ENCODE data around the gene DTX1. TPM values are rescaled to one million over a fixed set of nuclear protein-coding genes. Genes with fewer than 3 reads are reported as not detected.

The DTX1 gene
- total and polyA plus RNA-seq, 2 donors (not counting 1 experiment from before 2014, with no cell fraction given), result 47.0 to 49.5 TPM

DNA sequence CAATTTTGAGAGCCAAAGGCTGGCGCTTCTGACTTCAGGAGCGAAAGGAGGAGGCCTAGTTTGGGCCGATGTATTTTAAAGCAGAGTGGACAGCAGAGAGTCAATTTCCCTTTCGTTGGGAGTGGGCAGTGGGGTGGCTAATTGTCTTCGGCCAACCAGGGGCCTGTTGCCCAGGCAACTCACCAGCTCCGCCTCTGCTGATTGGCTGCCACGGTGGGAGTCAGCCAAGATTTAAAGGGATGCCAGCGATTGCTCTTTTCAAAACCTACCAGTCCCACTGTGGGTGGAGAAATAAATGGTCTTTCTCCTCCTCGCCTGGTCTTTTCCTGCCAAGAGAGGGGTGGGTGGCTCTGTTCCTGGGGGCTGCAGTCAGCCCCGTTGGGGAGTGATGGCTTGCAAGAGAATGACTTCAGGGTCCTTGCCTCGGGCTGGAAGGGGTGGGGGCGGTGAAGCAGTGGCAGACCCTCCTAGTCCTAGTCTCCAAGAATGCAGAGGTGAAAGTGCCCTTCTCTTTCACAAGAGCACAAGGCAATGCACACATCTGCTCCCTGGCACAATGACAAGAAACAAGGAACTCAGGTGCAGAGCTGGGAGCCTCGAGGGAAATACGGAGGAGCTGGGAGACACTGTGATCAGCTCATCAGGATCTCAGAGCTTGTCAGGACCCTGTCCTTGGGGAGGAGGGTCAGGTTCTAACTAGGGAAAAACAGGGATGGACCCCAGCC lies 41.3 kb downstream of the DTX1 start:
- intact Hi-C loops (cut with micrococcal nuclease), result loop anchor here (1.0 to 5.0 kb wide), 5 partner anchors 50 to 196 kb away; no protein-coding TSS in a partner anchor
- peak; percentile 6 for ATAC-seq (ENCODE audit: low read depth)
- 66% methylated on average over 10 of the region's 14 CpGs for WGBS (ENCODE audit: insufficient coverage)
- Mint-ChIP-seq H3K27ac (no peak overlapping the region), H3K4me1 (peaks cover 20% of the 10 kb centered on the region), H3K4me3 (no peak overlapping the region), H3K27me3 (no peaks in the 10 kb centered on the region), H3K9me3 (ENCODE audit: insufficient read depth) (no peaks in the 10 kb centered on the region)
- no peak for TF ChIP-seq EZH2 (IDR thresholded peaks at IDR 0.05; ENCODE audit: borderline replicate concordance, insufficient read depth, low read depth, low read length, poor library complexity, severe bottlenecking)
- H3K9ac ChIP-seq (ENCODE audit: low read length), result no peak overlapping the region
- no peaks in the 10 kb centered on the region for H3K79me2 ChIP-seq (ENCODE audit: control insufficient read depth, insufficient read depth, low read length)
- ChIA-PET CTCF (interaction anchor here (0.6 to 14.5 kb wide), 22 partner anchors 9 to 198 kb away, joined by 3 to 359 read pairs (median 5); partner anchors contain the start of genes DTX1 and OAS2), POLR2A (no interaction called here)
- DNase-seq, result no peak
- no peaks in the 10 kb centered on the region for H3K9me3 ChIP-seq (ENCODE audit: control extremely low read depth in 1 of 3, control insufficient read depth in 2 of 3, insufficient read depth in 1 of 3, low read length in 2 of 3)
- peak overlapping the region; percentile 21 for H3K4me2 ChIP-seq (replicated peaks; ENCODE audit: low read depth, low read length, poor library complexity, severe bottlenecking)
- no peaks in the 10 kb centered on the region for H4K20me1 ChIP-seq (ENCODE audit: control insufficient read depth, insufficient read depth, low read length, poor library complexity, severe bottlenecking)
- no peak overlapping the region for H2AFZ ChIP-seq (ENCODE audit: insufficient read depth, low read depth, low read length, poor library complexity, severe bottlenecking)
- no peaks in the 10 kb centered on the region for H3K27me3 ChIP-seq (replicated peaks in 1 of 4; ENCODE audit: control extremely low read depth in 1 of 4, control insufficient read depth in 3 of 4, insufficient read depth in 4 of 4, low read length in 3 of 4)
- no peak overlapping the region for H3K27ac ChIP-seq (ENCODE audit: low read length in 2 of 2)
- peaks cover 0 to 18% of the 10 kb centered on the region in 2 experiments for H3K36me3 ChIP-seq (replicated peaks in 1 of 2; ENCODE audit: control extremely low read depth in 1 of 2, control insufficient read depth in 1 of 2, extremely low read depth in 1 of 2, insufficient read depth in 2 of 2, low read length in 1 of 2)
- no peak overlapping the region for H3K4me3 ChIP-seq (ENCODE audit: control extremely low read depth in 1 of 5, extremely low read depth in 1 of 5, insufficient read depth in 1 of 5, low read depth in 2 of 5, low read length in 4 of 5)
- peaks cover 11 to 26% of the 10 kb centered on the region in 2 donors for H3K4me1 ChIP-seq (ENCODE audit: control insufficient read depth in 2 of 2, insufficient read depth in 2 of 2, low read length in 2 of 2)

DNA sequence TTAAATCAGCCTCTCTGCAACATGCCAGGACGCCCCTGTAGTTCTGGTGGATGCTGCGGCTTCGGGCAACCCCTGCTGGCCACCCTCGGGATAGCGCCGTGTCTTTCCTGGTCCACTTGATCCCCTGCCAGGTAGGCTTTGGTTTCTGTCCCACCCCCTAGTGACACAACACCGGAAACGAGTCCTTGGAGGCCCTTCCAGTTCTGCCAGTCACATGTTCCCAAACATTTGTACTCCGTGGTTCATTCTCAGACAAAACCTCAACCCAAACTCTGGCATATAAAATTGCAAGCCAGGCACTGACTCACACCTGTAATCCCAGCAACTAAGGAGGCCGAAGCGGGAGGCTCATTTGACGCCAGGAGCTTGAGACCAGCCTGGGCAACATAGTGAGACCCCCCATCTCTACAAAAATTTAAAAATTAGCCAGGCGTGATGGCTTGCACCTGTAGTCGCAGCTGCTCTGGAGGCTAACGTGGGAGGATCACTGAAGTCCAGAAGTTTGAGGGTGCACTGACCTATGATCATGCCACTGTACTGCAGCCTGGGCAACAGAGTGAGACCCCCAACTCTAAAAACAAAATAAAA lies 42.0 kb downstream of the DTX1 start:
- Histone ChIP-seq H3K27ac (ENCODE audit: low read length in 2 of 2) (peak overlapping the region in 1 of 2 donors; percentile 15), H3K4me1 (ENCODE audit: control insufficient read depth in 2 of 2, insufficient read depth in 2 of 2, low read length in 2 of 2) (peaks cover 10 to 20% of the 10 kb centered on the region in 2 donors), H3K4me3 (ENCODE audit: control extremely low read depth in 1 of 5, extremely low read depth in 1 of 5, insufficient read depth in 1 of 5, low read depth in 2 of 5, low read length in 4 of 5) (no peak overlapping the region), H3K36me3 (replicated peaks in 1 of 2; ENCODE audit: control extremely low read depth in 1 of 2, control insufficient read depth in 1 of 2, extremely low read depth in 1 of 2, insufficient read depth in 2 of 2, low read length in 1 of 2) (peaks cover 0 to 18% of the 10 kb centered on the region in 2 experiments), H4K20me1 (ENCODE audit: control insufficient read depth, insufficient read depth, low read length, poor library complexity, severe bottlenecking) (no peaks in the 10 kb centered on the region), H3K27me3 (replicated peaks in 1 of 4; ENCODE audit: control extremely low read depth in 1 of 4, control insufficient read depth in 3 of 4, insufficient read depth in 4 of 4, low read length in 3 of 4) (peaks cover 0 to under 1% (median 0%) of the 10 kb centered on the region in 4 experiments), H3K9ac (ENCODE audit: low read length) (no peak overlapping the region), H3K4me2 (replicated peaks; ENCODE audit: low read depth, low read length, poor library complexity, severe bottlenecking) (peak overlapping the region; percentile 21), H2AFZ (ENCODE audit: insufficient read depth, low read depth, low read length, poor library complexity, severe bottlenecking) (no peak overlapping the region), H3K9me3 (ENCODE audit: control extremely low read depth in 1 of 3, control insufficient read depth in 2 of 3, insufficient read depth in 1 of 3, low read length in 2 of 3) (peaks cover 0 to under 1% (median 0%) of the 10 kb centered on the region in 3 donors), H3K79me2 (ENCODE audit: control insufficient read depth, insufficient read depth, low read length) (no peaks in the 10 kb centered on the region)
- TF ChIP-seq, protein P1, sequence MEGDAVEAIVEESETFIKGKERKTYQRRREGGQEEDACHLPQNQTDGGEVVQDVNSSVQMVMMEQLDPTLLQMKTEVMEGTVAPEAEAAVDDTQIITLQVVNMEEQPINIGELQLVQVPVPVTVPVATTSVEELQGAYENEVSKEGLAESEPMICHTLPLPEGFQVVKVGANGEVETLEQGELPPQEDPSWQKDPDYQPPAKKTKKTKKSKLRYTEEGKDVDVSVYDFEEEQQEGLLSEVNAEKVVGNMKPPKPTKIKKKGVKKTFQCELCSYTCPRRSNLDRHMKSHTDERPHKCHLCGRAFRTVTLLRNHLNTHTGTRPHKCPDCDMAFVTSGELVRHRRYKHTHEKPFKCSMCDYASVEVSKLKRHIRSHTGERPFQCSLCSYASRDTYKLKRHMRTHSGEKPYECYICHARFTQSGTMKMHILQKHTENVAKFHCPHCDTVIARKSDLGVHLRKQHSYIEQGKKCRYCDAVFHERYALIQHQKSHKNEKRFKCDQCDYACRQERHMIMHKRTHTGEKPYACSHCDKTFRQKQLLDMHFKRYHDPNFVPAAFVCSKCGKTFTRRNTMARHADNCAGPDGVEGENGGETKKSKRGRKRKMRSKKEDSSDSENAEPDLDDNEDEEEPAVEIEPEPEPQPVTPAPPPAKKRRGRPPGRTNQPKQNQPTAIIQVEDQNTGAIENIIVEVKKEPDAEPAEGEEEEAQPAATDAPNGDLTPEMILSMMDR (IDR thresholded peaks at IDR 0.05), result peak; percentile 95
- no peak for TF ChIP-seq EZH2 (IDR thresholded peaks at IDR 0.05; ENCODE audit: borderline replicate concordance, insufficient read depth, low read depth, low read length, poor library complexity, severe bottlenecking)
- Mint-ChIP-seq H3K27ac (peak overlapping the region; percentile 73), H3K4me1 (peaks cover 19% of the 10 kb centered on the region), H3K4me3 (no peak overlapping the region), H3K27me3 (no peaks in the 10 kb centered on the region), H3K9me3 (ENCODE audit: insufficient read depth) (no peaks in the 10 kb centered on the region)
- intact Hi-C loops (cut with micrococcal nuclease), result loop anchor here (1.0 to 5.0 kb wide), 5 partner anchors 50 to 196 kb away; no protein-coding TSS in a partner anchor
- 19% methylated on average over 14 of the region's 15 CpGs for WGBS (ENCODE audit: insufficient coverage)
- ATAC-seq (ENCODE audit: low read depth) (peak; percentile 87), DNase-seq (peak; percentile 82)
- ChIA-PET POLR2A (no interaction called here), CTCF (interaction anchor here (0.6 to 14.5 kb wide), 23 partner anchors 8 to 198 kb away, joined by 3 to 359 read pairs (median 5); partner anchors contain the start of genes DTX1 and OAS2)
